ENCODE measurements around the gene CCDC186.
"Not testable (repeated sequence)": the region's sequence is repeated elsewhere in the genome, so short reads cannot be mapped to it uniquely, and the experiment has no call there.

The CCDC186 gene

DNA sequence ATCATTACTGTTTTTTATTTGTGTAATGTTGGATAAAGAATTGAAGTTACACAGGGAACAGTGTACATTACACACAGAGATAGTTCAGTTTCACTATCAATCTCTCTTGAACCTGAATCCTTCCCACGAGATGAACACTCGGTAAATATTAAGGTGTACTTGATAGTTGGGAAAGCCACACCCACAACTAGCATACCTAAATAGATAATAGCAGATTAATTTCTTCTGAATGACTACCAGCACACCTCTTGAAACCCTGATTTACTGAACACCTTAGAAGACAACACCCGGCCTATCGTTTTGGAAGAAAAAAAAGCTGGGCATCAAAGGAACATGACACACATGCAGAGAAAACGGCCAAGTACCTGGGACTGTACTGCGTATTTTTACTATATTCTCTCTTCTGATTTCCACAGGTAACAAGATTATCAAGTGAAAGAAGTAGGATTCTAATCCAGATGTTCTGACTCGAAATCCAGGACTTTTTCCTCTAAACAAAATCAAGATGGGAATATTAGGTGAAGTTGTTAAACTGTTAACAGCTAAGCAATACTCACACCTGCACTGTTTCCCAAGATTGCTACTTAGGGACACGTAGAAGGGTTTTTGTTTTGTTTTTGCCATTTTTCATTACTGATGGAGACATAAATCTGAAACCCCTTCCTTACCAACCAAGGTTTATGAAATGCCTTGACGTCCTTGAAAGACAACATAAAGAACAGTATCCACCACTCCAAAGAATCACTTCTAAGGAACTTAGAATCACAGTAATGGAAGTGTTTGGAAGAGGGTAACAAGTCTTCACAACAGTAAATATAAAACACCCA, 1.0 kb downstream of the CCDC186 start:
- DNase-seq, result no peak

DNA sequence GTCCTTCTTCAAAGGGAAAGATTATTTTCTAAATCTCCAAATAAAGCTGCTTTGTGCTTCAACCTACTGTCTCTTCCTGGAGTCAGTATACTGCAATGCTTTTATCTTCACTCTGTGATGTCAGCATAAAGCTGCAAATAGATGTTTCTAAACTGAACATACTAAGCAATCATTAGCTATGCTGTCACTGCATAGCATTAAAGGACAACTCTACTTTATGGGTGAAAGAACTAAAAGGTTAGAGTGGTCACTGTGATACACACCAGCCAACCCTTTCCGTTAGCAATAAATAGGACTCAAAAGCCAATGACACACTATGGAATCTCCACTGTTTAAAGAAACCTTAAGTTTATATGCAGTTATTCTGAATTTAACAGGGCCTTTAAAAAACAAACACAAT, 1.8 kb downstream of the CCDC186 start:
- DNase-seq, result no peak

DNA sequence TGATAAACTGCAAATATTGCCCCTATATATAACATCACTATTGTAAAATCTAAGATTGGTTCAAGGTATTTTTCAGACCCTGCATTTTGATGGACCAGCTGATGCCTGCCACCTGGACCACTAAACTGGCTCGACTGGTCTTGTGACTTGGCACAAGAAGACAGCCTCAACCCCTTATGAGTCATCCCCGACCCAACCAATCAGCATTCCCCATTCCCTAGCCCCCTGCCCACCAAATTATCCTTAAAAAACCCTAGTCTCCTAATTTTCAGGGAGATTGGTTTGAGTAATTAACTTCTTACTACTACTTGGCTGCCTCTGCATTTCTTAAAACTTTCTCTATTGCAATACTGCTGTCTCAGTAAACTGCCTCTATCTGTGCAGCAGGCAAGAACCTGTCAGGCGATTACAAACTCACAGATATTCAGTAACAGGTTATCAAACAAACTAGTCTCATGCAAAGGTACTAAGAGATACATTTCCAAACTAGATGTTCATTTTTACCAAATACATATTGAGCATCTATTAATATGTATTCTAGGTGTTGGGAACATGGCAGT, 5.5 kb downstream of the CCDC186 start:
- DNase-seq, result no peak

DNA sequence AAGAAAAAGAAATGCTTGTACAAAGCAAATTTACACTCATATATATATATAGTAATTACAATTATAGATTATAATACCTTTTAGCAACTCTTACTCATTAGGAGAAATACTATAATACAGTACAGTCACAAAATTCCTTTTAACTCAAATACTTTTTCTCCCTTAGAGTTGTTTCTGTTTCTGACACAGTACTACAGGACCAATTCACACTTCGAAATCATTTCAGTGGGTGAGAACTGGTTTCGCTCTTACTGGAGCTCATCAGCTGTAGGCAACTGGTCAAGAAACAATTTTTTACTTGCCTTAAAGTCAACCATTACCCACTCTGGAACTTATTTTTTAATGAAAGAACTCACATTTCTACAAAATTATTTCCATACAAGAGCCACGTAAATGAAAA, 6.0 kb downstream of the CCDC186 start:
- no peak for DNase-seq

DNA sequence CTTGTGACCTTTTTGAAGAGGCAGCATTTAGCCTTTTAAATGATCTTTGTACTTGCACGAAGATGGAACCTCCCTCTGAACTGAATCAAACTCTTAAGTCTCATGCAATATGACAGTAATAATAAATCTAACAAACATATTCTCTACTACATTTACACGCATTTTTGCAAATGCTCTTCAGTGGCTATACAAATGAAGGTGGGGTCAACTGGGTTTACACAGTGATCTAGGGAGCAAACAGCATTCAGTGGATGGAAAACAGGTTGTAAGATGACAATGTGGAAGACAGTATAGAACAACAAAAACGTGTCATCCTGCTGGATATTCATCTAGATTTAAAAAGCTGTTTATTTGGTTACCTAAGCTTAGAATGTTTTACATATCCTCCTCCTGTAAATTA, 7.5 kb downstream of the CCDC186 start:
- DNase-seq, result no peak

DNA sequence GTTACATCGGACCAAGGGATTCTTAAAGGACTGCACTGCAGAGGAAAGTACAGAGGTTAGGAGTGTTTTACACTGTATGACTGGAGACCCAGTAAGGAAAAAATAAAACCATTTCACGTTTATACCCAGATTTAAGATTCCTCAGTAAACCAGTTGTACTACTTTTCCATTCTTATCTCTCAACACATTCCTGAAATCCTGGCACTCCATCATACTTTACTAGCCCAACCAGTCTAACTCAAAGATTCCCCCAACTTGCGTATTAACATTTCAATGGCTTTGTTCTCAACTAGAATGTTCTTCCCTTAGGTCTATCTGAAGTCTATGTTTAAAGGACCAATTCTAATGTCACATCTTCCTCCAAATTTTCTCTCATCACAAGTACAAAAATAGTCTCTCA, 8.0 kb downstream of the CCDC186 start:
- no peak for DNase-seq

DNA sequence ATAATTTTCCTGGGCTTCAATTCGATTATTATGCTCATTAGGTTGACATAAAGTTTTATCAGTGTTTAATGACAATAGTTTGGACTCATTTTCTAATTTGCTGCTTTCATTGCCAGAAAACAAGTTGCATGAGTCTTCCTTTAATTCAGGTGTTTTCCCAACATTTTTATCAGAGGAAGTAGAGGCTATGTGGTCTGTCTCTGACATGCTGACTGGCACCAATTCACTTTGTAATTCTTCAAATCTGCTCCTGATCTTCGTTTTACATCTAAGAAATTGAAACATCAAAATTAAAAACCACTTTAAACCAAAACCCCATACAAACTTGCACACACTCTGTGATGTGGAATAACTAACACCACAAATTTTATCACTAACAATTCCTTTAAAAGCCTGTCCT, 10.9 kb downstream of the CCDC186 start:
- DNase-seq, result no peak

DNA sequence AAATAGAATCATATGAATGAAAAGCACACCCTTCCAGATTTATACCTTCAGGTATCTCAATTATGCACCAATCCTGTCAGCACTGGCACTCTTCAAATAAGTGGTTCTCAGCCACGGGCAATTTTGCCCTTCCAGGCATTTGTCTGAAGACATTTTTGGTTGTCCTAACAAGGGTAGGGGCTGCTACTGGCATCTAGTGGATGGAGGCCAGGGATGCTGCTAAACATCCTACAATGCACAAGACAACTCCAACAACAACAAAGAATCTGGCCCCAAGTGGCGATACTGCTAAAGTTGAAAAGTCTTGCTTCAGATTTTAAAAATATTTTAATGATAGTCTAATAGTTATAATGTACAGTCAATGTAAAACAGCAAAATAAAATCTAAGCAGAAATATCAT, 16.1 kb downstream of the CCDC186 start:
- DNase-seq, result no peak

DNA sequence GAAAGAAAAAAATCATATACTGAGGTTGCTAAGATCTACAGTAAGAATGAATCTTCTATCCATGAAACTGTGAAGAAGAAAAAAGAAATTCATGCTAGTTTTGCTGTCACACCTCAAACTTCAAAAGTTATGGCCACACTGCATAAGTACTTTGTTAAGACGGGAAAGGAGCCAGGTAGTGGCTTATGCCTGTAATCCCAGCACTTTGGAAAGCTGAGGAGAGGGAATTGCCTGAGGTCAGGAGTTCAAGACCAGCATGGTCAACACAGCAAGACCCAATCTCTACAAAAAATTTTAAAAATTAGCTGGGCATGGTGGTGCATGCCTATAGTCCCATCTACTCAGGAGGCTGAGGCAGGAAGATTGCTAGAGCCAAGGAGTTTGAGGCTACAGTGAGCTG, 22.1 kb downstream of the CCDC186 start:
- no peak for DNase-seq

DNA sequence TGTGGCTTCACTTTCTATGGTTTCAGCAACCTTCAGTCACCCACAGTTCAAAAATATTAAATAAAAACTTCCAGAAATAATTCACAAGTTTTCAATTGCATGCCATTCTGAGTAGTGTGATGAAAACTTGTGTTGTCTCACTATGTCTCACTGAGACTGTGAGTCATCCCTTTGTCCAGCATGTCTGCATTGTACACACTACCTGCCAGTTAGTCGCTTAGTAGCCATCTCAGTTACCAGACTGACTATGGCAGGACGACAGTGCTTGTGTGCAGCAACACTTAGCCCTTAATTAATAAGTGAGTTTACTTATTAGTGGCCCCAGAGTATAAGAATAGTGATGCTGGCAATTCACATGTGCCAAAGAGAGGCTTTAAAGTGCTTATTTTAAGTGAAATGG, 22.5 kb downstream of the CCDC186 start:
- no peak for DNase-seq

DNA sequence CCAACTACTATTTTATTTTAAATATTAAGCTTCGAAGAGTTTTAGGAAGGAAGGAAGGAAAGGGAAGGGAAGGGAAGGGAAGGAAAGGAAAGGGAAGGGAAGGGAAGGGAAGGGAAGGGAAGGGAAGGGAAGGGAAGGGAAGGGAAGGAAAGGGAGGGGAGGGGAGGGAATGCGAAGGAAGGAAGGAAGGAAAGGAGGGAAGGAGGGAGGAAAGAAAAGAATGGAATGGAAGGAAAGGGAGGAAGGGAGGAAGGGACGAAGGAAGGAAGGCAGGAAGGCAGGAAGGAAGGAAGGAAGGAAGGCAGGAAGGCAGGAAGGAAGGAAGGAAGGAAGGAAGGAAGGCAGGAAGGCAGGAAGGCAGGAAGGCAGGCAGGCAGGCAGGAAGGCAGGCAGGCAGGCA, 24.5 kb downstream of the CCDC186 start:
- DNase-seq, result not testable (repeated sequence)

DNA sequence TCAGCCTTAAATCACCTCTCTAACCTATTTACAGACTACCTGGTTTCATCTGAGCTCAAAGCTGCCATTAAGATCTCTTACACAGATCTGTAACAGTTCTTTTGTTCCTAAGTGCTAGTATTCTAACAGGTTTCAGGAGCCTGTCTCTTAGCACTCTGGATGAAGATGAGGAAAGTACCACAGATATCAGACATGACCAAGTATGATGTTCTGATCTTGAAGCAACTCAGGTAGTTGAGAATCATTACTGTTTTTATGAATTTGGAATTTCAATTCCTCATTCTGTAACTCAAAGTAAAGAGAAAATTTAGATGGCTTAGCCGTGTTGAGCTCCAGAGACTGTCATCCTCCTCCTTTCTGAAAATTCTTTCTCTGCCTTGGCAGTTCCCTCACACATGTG, 30.8 kb downstream of the CCDC186 start:
- no peak for DNase-seq

DNA sequence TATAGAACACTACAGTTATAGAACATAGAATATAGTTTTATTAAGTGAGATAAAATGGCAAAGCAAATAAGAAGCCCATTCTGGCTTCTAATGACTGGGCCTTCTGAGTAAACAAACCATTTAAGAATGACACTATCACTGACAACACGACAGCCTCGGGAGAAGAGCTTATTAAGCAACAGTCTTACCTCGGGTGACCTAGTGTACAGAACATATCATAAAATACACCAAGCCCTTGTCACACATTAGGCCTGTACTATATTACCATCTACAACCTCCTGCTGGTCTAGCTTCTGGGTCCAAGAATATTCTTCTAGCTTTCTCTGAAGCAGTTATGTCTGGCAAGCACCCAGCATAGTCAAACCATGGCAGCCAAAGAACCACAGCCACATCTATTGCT, 32.0 kb downstream of the CCDC186 start:
- DNase-seq, result peak; percentile 38

DNA sequence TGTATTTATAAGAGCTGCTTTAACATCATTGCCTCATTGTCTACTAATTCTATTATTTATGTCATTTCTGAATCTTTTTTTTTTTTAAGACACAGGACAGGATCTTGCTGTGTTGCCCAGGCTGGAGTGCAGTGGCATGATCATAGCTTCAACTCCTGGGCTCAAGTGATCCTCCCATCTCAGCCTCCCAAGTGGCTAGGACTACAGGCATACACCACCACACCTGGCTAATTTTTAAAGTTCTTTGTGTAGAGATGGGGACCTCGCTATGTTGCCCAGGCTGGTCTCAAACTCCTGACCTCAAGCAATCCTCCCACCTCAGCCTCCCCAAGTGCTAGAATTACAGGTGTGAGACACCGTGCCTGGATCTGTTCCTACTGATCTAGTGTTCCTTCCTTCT, 33.2 kb downstream of the CCDC186 start:
- DNase-seq, result not testable (repeated sequence)

DNA sequence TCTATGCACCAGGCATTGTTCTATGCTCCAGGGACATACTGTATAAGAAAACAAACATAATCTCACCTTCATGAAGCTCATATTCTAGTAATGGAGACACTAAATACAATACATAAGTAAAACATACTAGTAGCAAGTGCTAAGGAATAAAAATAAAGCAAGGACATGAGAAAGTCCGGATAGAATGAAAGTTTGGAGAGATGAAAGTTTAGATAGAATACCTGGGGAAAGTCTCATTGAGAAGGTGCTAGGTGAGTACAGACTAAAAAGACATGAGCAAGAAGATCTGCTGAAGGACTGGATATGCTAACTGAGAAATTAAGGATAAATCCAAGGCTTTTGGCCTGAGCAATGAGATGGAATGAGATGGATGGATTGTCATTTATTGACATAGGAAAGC, 34.0 kb downstream of the CCDC186 start:
- no peak for DNase-seq

DNA sequence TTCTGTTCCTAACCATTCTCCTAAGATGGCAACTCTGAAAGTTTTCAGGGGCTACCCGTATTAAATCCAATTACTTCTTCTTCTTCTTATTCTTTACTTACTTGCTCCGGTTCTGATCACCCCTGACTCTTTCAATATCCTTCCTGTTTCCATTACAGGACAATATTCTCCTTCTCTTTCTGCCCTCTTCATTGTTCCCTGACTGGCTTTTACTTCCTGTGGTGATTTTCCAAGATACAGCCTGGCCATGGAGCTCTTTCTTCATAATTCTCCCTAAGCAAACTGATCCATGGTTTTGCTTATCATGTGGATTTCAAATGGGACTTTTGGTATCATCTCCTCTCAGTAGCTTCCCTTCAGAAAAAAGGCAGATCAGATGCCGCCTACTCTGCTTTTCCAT, 35.4 kb downstream of the CCDC186 start:
- DNase-seq, result no peak

DNA sequence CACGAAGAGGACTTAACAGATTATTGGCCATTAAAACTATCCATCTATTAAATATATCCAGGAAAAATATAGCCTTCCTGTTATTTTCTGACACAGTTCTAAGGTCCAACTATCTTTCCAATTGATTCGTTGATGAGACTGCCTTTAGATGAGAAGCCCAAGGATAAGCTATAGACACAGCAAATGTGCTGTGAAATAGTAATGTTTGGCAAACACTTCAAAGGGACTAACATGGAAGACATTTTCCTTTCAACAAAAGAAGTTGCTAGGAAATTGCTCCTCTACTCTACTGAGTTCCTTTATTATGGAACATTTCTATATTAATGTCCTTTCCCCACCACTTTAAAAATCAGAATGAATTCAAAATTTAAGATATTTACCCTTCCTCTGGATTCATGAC, 38.5 kb downstream of the CCDC186 start:
- DNase-seq, result no peak

DNA sequence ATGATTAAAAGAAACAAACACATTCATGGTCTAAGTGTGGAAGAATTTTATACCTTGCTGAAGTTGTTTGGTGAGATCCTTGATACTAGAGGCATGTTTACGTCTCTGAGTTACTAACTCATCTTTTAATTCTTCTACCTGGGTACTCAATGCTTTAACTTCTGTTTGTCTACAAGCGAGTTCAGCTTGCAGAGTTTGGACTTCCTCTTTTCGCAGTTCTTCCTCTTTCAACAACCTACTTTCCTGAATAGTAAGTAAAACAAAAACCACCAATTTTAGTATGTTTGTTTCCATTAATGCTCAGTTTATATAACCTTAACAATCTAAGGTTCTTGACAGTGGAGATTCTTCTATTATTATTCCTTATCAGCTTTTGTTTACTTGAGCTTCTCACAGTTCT, 42.9 kb downstream of the CCDC186 start:
- DNase-seq, result no peak

DNA sequence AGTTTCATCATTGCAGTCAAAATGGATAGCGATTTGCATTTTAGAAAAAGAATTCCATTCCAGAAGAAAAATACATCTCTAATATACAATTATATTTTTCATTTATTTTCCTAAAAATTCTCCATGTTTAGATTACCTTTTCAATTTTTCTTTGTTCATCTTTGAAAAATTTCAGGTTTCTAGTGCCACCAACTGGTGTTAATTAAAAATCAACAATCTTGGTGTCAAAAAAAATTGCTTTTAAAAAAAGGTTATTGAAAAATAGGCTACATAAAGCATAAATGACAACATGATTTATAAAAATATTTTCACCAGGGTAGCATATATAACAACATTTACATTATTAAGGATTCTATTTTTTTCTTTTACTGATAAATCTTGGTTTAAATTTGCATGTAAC, 53.0 kb downstream of the CCDC186 start:
- no peak for DNase-seq

DNA sequence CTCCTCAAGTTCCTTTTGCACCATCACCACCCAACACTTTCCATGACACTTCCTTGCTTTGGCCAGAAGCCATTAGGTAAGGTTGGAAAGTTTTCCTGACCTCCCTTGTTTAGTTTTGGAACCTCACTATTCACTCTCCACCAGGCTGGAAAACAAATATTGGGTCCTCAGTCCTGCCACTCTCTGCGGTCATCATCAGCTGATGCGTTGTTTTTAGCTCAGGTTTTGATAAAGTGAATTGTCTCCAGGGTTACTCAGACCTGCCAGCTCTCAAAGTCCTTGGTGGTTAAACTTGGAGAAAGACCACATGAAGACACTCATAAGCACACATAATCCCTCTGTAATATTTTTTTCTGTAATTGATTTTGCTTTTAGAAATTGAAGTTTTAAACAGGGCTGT, 55.5 kb downstream of the CCDC186 start:
- DNase-seq, result no peak

DNA sequence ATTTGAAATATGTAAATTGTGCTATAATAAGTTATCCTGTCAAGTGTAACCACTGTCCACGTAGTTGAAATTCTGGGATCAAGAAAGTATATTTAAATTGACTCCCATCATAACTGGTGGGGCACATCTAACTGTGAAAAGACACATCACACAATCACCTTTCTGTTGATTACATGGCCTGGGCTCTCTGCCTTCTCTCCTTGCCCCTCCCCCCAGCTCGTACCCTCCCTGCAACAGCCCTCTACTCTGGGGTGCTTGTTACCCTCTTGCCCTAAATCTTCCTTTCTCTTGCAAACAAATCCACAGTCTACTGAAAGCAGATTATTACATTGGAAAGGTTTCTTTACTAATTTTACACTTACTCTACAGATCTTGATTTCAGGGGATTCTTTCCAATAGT, 56.3 kb downstream of the CCDC186 start:
- DNase-seq, result no peak

DNA sequence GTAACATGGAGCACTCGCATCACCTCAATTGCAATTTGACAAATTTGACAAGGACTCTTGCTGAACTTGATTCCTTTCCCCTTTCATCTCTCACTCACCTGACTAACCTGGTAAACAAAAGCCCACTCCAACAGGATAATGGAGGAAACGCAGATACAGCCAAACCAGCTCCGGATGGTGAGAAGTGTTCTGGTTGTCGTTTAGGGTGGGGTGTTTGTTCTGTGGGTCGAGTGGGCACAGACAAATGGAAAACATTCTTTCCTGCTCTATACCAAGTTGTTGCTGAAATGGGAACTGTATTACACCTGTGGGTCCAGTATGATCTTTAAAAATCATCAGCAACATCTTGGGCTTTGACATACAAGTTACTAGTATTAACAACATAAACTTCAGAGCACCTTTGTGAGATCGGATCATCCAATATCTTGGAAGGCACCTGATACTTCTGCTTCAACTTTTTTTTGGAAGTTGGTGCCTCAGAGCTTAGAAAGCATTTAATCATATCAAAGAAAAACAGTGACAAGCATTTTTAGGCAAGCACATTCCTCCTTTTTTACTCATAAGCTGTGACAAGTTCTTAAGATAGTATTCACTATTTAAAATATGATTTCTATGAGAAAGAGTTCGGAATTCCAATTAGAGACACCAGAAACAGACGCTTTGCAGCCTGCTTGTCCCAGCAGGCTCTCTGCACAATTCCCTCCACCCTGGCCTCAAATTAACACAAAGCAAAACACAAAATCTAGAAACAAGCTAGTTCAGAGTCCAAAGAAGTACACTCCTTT, 58.1 kb downstream of the CCDC186 start:
- DNase-seq, result peak; percentile 48

DNA sequence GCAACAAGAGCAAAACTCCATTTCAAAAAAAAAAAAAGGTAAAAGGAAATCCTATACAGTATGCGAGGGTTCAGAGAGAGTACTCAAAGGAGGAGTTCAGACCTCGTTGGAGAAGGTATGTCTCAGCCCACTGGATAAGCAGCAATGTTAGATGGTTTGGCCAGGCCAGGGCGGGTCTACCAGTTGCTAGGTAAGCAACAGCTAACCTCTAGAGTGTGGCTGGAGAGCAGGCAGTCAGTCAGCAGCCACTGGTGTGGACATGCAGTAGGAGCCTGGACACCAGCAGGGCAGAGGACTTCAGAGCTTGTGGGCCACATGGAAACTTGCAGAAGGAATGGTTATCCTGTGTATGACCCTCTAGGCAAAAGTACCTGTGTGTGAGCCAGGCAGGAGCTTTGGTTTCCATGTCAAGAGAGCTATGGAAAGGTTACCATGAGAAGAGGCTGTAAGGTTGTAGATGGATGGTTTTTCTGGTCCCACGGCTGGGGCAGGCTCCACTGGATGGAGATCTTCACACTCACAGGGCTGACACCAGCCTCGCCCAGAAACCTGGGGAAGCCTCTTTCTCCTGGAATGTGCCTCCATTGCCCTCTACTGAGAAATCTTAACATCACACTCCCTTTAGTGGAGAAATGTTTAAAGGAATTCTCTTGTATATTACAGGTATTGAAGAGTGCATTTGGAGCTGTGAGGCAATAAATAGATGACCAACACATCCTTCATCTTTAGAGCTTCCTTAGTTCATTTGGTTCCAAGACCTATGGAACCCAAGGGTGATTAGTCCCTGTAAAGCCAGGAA, 63.6 kb downstream of the CCDC186 start:
- no peak for DNase-seq

Data from NCI-H510A (cell line).